ENCODE results near the gene SEMA5B.

Gene SEMA5B

GRCh38 chr3:122943828-122944190 lies 83.8 kb downstream of the SEMA5B start:
- DNase-seq (ENCODE audit: low read depth): no peak

- peak; percentile 7 for DNase-seq (ENCODE audit: low read depth)
Measured at GRCh38 chr3:122942937-122943827, 84.4 kb downstream of the SEMA5B start.

- no peak for DNase-seq (ENCODE audit: low read depth)
Measured at GRCh38 chr3:122942239-122942638, 85.3 kb downstream of the SEMA5B start.

- DNase-seq (ENCODE audit: low read depth): no peak
Measured at GRCh38 chr3:122941228-122942206, 86.0 kb downstream of the SEMA5B start.

- no peak for DNase-seq (ENCODE audit: low read depth)
Measured at GRCh38 chr3:122940628-122941086, 86.9 kb downstream of the SEMA5B start.

GRCh38 chr3:122938783-122939425 lies 88.7 kb downstream of the SEMA5B start:
- no peak for DNase-seq (ENCODE audit: low read depth)

- DNase-seq (ENCODE audit: low read depth): no peak
Measured at GRCh38 chr3:122937745-122938144, 89.8 kb downstream of the SEMA5B start.

GRCh38 chr3:122936986-122937385 lies 90.6 kb downstream of the SEMA5B start:
- no peak for DNase-seq (ENCODE audit: low read depth)

GRCh38 chr3:122936335-122936734 lies 91.2 kb downstream of the SEMA5B start:
- no peak for DNase-seq (ENCODE audit: low read depth)

GRCh38 chr3:122934251-122934650 lies 93.3 kb downstream of the SEMA5B start:
- no peak for DNase-seq (ENCODE audit: low read depth)

- no peak for DNase-seq (ENCODE audit: low read depth)
Measured at GRCh38 chr3:122932251-122932967, 95.2 kb downstream of the SEMA5B start.

GRCh38 chr3:122931636-122932035 lies 95.9 kb downstream of the SEMA5B start:
- no peak for DNase-seq (ENCODE audit: low read depth)

- no peak for DNase-seq (ENCODE audit: low read depth)
Measured at GRCh38 chr3:122930063-122930997, 97.2 kb downstream of the SEMA5B start.

GRCh38 chr3:122929188-122930062 lies 98.1 kb downstream of the SEMA5B start:
- no peak for DNase-seq (ENCODE audit: low read depth)

GRCh38 chr3:122928396-122929187 lies 99.0 kb downstream of the SEMA5B start:
- DNase-seq (ENCODE audit: low read depth): no peak

GRCh38 chr3:122927726-122928125 lies 99.8 kb downstream of the SEMA5B start:
- DNase-seq (ENCODE audit: low read depth): no peak

- DNase-seq (ENCODE audit: low read depth): no peak
Measured at GRCh38 chr3:122926811-122927210, 100.8 kb downstream of the SEMA5B start.

GRCh38 chr3:122926322-122926721 lies 101.2 kb downstream of the SEMA5B start:
- DNase-seq (ENCODE audit: low read depth): no peak

GRCh38 chr3:122925756-122926155 lies 101.8 kb downstream of the SEMA5B start:
- DNase-seq (ENCODE audit: low read depth): no peak
